Hypothalamus (tissue), 51 donors: Measurements from ENCODE around the gene INPP4B.
"Not testable (repeated sequence)": the region's sequence is repeated elsewhere in the genome, so short reads cannot be mapped to it uniquely, and the experiment has no call there.

ENCODE experiments used
- DNase-seq, 51 donors: peaks; one replicate each; lab custom pipeline; 2025; lab: John Stamatoyannopoulos, UW

The INPP4B gene

DNA sequence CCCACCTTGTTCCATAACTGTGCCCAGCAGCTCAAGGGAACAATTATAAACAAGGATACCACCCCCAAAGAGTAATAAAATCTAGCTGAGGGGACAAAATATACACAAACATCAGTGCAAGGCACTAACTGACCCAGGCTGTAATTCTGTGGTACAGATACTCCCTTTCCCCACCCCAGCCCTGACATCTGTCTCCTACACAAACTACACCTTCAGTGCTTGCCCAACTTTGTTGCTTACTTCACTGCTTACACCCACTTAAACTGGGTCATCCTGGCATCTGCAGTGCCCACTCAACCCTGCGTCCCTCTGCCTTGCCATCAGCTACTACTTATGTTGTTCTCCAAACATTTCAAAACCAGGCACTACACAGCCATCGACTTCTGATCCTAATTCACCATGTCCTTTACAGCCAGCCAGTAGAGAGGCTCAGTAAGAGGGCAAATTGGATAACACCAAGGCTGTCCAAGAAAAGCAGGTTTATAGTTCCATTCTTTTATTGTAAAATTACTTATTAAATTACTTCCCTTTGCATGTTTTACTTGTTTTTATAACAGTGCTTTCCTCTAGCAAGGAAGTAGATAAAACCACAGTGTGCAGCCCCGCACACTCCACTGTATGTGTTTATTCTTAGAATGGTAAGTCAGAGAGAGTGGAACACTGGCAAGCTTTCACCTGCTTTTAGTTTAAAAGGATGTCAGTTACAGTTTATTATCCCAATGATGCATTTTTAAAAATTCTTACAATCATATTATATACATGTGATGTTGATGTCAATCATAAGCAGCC, 149.6 kb downstream of the INPP4B start:
- peak in 1 of 51 donors; percentile 7 for DNase-seq

GRCh38 chr4:142690406-142691163, 155.5 kb downstream of the INPP4B start:
- peak in 1 of 51 donors; percentile 2 for DNase-seq

DNA sequence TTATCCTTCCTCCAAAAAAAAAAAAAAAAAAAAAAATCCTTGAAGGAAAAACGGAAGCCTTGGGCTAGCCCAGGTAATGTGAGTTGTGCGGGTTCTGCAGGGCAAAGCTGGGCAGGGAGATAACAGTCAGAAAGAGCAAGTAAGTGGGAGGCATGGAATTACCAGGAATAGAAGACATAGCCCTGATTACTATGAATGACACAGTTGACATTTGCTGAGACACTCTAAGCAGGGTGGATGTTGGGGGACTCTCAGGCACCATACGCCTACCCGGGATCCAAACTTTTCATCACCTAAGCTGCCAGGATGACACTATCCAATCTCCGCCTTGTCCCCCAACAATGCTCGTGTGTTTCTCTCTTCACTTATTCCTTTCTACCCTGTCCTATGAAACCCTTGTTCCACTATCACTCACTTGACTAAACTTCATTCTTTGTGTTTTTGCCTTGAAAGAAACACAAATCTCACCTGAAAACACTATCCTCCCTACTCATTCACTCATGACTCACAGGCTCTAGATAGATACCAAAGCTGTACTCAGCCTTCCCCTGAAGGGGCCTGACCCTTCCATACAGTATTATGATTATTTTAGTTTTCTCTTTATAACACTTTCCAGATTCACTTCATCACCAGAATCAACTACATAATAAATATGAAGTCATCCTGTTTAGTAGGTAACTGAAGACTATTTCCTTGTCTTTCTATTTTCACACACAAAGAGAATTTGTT, 158.4 kb downstream of the INPP4B start:
- no peak for DNase-seq

DNA sequence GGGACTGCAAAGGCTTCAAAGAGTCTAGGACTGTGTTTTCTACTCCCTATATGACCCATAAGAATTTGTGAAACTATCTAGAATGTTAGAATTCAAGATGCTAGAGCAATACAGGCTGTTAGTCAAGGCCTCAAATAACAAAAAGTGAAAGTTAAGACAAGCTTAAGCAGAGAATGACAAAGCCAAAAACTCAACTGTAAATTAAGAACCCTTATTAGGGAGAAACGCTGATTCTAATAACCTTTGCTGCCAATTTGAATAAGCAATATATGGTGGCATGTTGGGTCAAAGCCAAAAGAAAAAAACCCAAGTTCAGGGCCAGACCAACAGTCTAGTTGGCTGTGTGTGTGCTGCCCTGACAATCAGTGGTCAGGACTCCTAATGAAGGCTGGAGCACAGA, 160.0 kb downstream of the INPP4B start:
- no peak for DNase-seq

GRCh38 chr4:142683997-142684396, 162.1 kb downstream of the INPP4B start:
- DNase-seq = no peak

DNA sequence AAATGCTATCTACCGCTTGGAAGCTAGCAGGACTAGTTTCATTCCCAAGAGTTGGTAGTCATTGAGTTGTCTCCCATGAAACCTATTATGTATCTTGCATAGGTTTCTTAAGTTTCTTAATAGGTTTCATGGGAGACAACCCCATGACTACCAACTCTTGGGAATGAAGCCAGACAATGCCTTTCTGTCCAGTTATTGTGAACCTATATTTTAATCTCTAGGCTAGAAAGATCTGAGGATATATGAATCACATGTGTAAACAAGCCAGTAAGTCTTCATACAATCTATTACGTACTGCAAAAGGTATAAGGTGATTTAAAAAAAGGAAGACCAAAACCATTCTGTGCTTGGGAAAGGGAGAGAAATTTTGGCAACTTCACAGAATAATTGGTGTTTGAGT, 162.6 kb downstream of the INPP4B start:
- DNase-seq = no peak

DNA sequence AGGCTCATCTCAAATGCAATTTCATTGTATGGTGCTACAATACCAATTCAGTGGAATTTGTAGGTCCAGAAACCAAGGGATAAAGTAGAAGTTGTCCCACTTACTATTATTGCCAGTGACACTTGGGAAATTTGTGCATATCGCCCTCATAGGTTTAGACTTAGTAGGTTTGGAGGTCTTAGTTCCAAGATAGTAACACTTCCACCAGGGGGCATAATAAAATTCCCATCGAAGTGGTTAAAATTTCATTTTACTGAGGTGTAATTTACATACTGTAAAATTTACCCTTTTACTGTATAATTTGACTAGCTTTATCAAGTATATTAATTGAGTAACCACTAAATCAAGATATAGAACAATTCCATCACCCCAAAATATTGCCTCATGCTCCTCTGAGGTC, 174.6 kb downstream of the INPP4B start:
- DNase-seq = no peak

GRCh38 chr4:142663828-142664227, 182.3 kb downstream of the INPP4B start:
- no peak for DNase-seq

GRCh38 chr4:142660728-142661127, 185.4 kb downstream of the INPP4B start:
- no peak for DNase-seq

GRCh38 chr4:142656178-142656577, 189.9 kb downstream of the INPP4B start:
- no peak for DNase-seq

DNA sequence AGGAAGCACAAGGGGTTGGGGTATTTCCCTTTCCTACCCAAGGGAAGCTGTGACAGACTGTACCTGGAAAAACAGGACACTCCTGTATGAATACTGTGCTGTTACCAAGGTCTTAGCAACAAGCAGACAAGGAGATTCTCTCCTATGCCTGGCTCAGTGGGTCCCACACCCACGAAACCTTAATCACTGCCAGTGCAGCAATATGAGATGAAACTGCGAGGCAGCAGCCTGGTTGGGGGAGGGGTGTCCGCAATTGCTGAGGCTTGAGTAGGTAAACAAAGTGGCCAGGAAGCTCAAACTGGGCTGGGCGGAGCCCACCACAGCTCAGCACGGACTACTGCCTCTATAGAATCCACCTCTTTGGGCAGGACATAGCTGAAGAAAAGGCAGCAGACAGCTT, 197.7 kb downstream of the INPP4B start:
- DNase-seq = no peak

DNA sequence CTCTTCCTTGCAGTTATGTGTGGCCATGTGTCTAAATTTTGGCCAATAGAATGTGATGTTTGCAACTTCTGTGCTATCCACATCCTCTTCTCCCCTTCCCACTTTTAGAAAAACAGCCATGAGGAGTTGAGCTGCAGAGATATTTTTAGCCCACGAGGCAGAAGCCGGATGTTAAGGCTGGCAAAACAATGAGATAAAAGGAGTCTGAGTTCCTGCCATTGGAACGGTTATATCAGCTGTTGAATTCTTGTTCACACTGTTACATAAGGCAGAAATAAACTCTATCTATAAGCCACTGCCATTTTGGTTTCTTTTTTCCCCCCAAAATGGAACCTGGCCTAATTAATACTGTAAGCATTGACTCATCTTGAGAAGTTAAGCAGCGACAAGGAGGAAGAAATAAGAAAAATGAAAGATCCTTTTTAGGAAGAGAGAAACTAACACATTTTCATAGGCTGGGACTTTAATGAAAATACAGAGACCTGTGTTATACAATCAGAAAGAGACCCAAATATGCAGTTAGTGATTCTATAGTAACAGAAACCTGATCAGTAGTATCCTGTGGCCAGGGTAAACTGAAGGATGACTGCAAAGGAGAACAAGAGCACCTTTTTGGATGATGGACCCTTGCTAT, 200.5 kb downstream of the INPP4B start:
- DNase-seq = no peak

DNA sequence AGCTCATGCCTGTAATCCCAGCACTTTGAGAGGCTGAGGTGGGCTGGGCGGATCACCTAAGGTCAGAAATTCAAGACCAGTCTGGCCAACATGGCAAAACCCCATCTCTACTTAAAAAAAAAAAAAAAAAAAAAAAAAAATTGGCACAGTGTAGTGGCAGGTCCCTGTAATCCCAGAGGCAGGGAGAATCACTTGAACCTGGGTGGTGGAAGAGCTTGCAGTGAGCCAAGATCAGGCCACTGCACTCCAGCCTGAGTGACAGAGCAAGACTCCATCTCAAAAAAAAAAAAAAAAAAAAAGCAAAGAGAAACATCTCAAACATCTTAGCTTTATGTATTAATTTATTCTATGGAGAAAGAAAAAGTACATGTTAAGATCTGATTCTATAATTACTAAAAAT, 201.5 kb downstream of the INPP4B start:
- DNase-seq = not testable (repeated sequence)

DNA sequence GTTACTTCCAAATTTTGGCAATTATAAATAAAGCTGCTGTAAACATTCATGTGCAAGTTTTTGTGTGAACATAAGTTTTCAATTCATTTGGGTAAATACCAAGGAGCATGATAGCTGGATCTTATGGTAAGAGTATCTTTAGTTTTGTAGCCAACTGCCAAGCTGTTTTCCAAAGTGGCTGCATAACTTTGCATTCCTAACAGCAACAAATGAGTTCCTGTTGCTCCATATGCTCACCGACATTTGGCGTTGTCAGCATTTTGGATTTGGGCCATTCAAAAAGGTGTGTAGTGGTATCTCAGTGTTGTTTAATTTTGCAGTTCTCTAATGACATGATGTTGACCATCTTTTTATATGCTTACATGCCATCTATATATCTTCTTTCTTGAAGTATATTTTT, 208.5 kb downstream of the INPP4B start:
- DNase-seq = no peak

GRCh38 chr4:142631836-142632235, 214.3 kb downstream of the INPP4B start:
- no peak for DNase-seq

DNA sequence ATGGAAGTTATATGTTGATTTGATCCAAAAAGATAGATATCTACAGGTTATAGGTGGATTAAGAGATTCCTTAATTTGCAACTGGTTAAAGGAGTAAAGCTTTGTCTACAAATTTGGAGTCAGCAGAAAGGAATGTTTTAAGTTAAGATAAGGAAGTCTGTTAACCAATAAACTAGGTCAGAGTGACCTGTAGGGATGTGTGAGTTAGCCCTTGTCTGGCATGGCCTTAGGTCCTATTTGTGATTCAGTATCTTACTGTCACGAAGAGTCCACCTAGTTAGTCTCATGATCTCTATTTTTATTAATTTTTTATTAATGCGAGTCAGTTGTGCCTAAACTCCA, 230.8 kb downstream of the INPP4B start:
- DNase-seq = no peak

DNA sequence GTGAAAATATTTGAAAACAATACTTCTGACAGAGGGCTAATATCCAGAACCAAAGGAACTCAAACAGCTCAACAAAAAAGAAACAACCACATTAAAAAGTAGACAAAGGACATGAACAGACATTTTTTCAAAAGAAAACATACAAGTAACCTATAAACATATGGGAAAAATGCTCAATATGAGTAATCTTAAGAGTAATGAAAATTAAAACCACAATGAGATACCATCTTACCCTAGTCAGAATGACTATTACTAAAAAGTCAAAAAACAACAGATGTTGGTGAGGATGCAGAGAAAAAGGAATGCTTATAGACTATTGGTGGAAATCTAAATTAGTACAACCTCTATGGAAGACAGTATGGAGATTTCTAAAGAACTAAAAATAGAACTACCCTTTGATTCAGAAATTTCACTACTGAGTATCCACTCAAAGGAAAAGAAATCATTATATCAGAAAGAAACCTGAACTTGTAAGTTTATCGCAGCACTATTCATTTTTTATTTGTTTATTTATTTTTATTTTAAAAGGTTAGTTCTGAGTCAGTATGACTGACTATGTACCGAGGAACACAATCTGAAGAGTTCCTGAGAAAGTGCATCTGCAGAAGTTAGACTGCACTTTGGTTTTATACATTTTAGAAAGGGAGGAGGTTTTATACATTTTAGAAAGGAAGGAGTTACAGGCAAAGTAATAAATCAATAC, 231.3 kb downstream of the INPP4B start:
- no peak for DNase-seq

GRCh38 chr4:142607976-142608375, 238.1 kb downstream of the INPP4B start:
- DNase-seq = no peak

GRCh38 chr4:142600952-142601351, 245.1 kb downstream of the INPP4B start:
- no peak for DNase-seq

- no peak for DNase-seq
Observed at GRCh38 chr4:142598132-142598531, 248.0 kb downstream of the INPP4B start.
